ENCODE data around the gene PER2. TPM values are rescaled to one million over a fixed set of nuclear protein-coding genes. Genes with fewer than 3 reads are reported as not detected.

Gene PER2
- polyA plus RNA-seq, 2 of the 4 experiments (the other 2 are of a cell fraction): 3.4 to 8.5 TPM

GRCh38 chr2:238255151-238255551 is 33.3 kb downstream of the PER2 start:
- ATAC-seq: no peak
- POLR2A ChIA-PET: no interaction called here
- H3K4me1 ChIP-seq: peaks cover 4% of the 10 kb centered on the region; the same call in 1 of the 3 replicates
- no peak overlapping the region for H3K4me2 ChIP-seq
- CTCF ChIA-PET: interaction anchor here (0.7 to 14.1 kb wide), 23 partner anchors 8 to 852 kb away, joined by 3 to 351 read pairs (median 5); partner anchors contain the start of genes HES6 and PER2
- no peaks in the 10 kb centered on the region for H3K9me3 ChIP-seq
- DNase-seq (ENCODE audit: low read depth in 1 of 2, low spot score in 1 of 2): no peak
- no peak for FAIRE-seq
- no peak overlapping the region for H3K27ac ChIP-seq
- H3K4me3 ChIP-seq: no peak overlapping the region
- peak in 1 of 2 experiments; percentile 13; a peak in 1 of 5 replicates for TF ChIP-seq RAD21 (conservative IDR thresholded peaks at IDR 0.05 in 1 of 2, IDR thresholded peaks at IDR 0.05 in 1 of 2)
- TF ChIP-seq EP300 (IDR thresholded peaks at IDR 0.05): no peak
- no peak for TF ChIP-seq CBX8 (IDR thresholded peaks at IDR 0.05)
- no peak for TF ChIP-seq CEBPB (IDR thresholded peaks at IDR 0.05)
- WGBS (ENCODE audit: missing lambda C conversion rate): 87% methylated on average over 6 of the region's 6 CpGs

- DNase-seq (ENCODE audit: low read depth in 1 of 2, low spot score in 1 of 2) (no peak), ATAC-seq (no peak), FAIRE-seq (no peak)
- Histone ChIP-seq H3K4me2 (no peak overlapping the region), H3K9me3 (no peaks in the 10 kb centered on the region), H3K4me1 (peaks cover 4% of the 10 kb centered on the region; the same call in 1 of the 3 replicates), H3K4me3 (no peak overlapping the region), H3K27ac (no peak overlapping the region)
- ChIA-PET POLR2A (no interaction called here), CTCF (interaction anchor here (0.8 to 14.1 kb wide), 9 partner anchors 10 to 396 kb away, joined by 3 to 351 read pairs (median 13); partner anchors contain the start of gene PER2)
- 77% methylated on average over 3 of the region's 4 CpGs for WGBS (ENCODE audit: missing lambda C conversion rate)
- no peak for TF ChIP-seq GATA3 (IDR thresholded peaks at IDR 0.05; ENCODE audit: borderline replicate concordance)
- TF ChIP-seq ATOH8 (CRISPR knock-in tag; IDR thresholded peaks at IDR 0.05; ENCODE audit: low read depth): no peak
- no peak for TF ChIP-seq HOXA7 (CRISPR knock-in tag; IDR thresholded peaks at IDR 0.05)
- no peak for TF ChIP-seq HOXB5 (CRISPR knock-in tag; IDR thresholded peaks at IDR 0.05)
- TF ChIP-seq RARB (CRISPR knock-in tag; IDR thresholded peaks at IDR 0.05): no peak
- TF ChIP-seq, protein P1, sequence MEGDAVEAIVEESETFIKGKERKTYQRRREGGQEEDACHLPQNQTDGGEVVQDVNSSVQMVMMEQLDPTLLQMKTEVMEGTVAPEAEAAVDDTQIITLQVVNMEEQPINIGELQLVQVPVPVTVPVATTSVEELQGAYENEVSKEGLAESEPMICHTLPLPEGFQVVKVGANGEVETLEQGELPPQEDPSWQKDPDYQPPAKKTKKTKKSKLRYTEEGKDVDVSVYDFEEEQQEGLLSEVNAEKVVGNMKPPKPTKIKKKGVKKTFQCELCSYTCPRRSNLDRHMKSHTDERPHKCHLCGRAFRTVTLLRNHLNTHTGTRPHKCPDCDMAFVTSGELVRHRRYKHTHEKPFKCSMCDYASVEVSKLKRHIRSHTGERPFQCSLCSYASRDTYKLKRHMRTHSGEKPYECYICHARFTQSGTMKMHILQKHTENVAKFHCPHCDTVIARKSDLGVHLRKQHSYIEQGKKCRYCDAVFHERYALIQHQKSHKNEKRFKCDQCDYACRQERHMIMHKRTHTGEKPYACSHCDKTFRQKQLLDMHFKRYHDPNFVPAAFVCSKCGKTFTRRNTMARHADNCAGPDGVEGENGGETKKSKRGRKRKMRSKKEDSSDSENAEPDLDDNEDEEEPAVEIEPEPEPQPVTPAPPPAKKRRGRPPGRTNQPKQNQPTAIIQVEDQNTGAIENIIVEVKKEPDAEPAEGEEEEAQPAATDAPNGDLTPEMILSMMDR (IDR thresholded peaks at IDR 0.05): no peak
- no peak for TF ChIP-seq HES2 (IDR thresholded peaks at IDR 0.05)
- TF ChIP-seq FOSL2 (IDR thresholded peaks at IDR 0.05): no peak
- TF ChIP-seq FOSL2 (CRISPR knock-in tag; IDR thresholded peaks at IDR 0.05): no peak
- no peak for TF ChIP-seq PHF8 (IDR thresholded peaks at IDR 0.05; ENCODE audit: borderline replicate concordance, low read depth)
- no peak for TF ChIP-seq HMGXB4 (CRISPR knock-in tag; IDR thresholded peaks at IDR 0.05; ENCODE audit: borderline replicate concordance)
- TF ChIP-seq MAZ (IDR thresholded peaks at IDR 0.05; ENCODE audit: borderline replicate concordance, low read depth, low read length): no peak
- no peak for TF ChIP-seq NFE2L2 (conservative IDR thresholded peaks at IDR 0.05; ENCODE audit: low read length)
- TF ChIP-seq HOXB13 (CRISPR knock-in tag; IDR thresholded peaks at IDR 0.05; ENCODE audit: low read depth): no peak
- no peak for TF ChIP-seq CEBPB (IDR thresholded peaks at IDR 0.05)
Measured at GRCh38 chr2:238254095-238254723, 34.2 kb downstream of the PER2 start.

All from A549 (cell line).